HuH-7 (cell line): ENCODE results near the gene MTA2.

Experiments
- DNase-seq: peaks from one replicate; pipeline ENCODE4 v3.0.0; 2011; ENCODE audit warnings: low spot score

Gene MTA2

DNA sequence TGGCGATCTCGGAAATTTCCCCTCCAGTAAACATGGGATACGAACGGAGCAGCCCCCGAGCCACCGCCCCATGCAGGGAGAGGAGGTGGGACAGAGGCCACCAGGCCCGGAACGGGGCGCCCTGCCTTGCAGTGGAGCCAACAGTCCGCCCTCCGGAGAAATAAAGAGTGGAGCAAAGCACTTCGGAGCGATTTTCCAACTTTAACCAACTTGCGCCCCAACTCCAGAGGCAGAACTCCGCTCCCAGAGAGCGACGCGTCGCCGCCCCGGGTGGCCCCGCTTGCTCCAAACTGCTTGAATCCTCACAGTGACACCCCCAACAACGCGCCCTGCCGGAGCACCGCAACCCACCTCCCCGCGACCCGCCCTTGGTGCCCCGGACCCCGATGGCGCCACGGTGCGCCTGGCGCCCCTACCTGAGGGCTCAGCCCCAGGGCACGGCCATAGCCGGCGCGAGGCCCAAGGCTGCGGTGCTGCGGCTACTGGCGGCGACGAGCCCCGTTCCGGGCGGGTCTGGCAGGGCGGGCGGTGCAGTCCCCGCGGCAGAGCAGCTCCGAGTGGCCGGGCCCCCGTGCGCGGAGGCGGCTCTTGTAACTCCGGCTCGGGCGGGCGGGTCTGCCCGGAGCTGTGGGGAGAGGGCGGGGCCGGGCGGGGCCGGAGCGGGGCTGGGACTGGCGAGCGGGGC is 55.3 kb downstream of the MTA2 start, which contains the start of gene AHNAK:
AHNAK (minus strand) TSS at position 563 of the 685 bp plus-strand sequence. CDS start 10,708 bp downstream, outside the sequence.
- DNase-seq: peak; percentile 76

DNA sequence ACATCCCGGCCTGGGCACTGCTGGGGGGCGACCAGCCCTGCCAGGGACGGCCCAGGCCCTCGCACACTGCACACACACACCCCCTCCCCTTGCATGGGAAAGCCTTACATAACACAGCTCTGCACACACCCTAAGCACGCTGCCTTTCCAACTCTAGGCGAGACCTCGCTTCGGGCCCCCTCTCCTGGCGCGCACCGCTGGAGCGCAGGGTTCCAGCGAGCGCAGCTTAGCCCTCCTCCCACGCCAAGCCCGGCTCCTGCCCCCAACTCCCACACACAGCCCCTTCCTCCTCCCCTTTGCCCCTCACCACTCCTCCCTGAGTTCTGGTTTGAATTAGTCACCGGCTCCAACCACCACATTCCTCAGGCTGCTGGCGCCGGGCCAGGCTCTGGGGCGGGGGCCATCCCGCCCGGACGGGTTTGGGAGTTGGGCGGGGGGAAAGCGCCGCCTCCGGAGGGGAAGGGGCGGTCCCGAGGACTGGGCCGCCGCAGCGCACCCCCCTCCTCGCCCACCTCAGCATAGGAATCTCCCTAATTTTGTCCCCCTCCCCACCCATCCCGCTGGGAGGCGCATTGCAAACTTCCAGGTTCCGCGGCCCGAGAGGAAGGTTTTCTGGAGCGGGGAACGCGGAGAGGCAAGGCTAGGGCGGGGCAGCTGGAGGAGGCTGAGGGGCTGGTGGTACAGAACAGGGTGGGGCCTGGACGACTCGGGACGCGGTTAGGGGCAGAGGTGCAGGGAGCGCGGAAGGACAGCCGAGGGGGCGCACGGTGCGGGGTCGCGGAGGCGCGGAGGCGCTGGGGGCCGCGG is 56.0 kb downstream of the MTA2 start:
- DNase-seq: peak; percentile 87

DNA sequence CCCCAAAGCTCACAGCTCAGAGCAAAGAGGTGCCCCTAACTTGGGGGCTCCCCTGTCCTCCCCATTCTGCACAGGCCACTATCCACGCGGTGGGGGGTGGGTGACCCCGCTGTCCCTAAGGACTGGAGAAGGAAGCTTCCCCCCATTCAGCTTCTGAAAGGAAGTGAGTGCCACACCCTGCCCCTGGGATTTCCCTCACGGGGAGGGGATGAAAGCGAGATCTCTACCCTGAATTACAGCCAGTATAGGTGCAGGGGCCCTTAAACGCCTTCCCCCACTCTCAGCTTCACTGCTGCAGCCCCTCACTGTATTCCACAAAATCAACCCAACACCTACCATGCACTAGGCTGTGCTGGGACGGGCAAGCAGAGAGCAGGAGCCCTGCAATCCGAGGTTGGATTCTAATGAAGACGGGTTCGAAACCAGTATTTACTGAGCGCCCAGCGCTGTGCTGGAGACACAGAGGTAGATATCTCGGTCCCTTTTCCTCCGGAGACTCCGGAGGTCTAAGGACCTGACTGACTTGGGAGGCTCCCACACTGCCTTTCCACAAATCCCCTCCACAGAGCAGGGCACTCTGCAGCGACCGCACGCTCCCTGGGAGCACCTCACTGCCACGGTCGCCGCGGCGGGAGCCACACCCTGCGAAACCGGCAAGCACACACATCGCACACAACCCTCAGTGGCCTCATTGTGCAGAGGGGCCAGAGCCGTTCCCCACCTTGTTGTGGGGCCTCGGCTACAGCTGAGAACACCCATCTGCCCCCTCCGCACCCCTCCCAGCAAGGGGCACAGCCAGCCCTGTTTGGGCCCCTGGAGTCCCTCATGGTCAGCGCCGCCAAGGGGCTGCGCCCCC is 56.9 kb downstream of the MTA2 start:
- no peak for DNase-seq

DNA sequence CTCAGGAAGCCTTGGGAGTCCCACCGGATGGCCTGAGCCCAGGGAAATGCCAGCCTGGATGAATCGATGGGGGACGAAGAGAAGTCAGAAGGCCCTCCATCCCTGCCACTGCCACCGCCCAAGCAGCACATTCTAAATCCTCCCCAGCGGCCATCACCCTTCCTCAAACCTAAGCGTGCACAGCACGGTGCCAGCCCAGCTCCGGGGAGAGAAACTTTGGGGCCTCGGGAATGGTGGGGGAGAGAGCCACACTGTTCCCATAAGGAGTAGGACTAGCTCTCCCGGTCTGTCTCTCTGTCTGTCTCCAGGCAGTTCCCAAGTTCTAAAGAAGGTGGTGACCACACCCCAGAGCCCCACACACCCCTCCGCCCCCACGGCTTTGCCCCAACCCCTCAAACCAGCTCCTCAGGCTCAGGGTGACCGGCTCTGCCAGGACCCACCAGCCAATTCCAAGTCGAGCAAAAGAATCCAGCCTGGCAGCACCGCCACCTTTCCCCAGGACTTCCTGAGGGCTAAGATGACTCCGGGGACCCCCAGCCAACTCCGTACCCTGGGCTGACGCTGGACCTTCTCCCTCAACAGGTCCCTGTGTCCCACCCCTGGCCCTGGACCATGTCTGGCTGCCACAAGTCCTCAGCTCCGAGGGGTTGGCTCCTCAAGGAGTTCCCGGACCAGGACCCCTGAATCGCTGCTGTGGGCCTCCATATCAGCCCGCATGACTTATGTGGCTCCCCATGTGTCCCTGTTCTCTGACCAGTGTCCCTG is 57.8 kb downstream of the MTA2 start:
- DNase-seq: no peak
